Globus pallidus (tissue), 1 donor: ENCODE measurements around the gene CRYBG1.

Experiments
- DNase-seq: peaks from one replicate; pipeline ENCODE4 v3.0.0-alpha.2; 2015; ENCODE audit warnings: low spot score

CRYBG1 gene, protein sequence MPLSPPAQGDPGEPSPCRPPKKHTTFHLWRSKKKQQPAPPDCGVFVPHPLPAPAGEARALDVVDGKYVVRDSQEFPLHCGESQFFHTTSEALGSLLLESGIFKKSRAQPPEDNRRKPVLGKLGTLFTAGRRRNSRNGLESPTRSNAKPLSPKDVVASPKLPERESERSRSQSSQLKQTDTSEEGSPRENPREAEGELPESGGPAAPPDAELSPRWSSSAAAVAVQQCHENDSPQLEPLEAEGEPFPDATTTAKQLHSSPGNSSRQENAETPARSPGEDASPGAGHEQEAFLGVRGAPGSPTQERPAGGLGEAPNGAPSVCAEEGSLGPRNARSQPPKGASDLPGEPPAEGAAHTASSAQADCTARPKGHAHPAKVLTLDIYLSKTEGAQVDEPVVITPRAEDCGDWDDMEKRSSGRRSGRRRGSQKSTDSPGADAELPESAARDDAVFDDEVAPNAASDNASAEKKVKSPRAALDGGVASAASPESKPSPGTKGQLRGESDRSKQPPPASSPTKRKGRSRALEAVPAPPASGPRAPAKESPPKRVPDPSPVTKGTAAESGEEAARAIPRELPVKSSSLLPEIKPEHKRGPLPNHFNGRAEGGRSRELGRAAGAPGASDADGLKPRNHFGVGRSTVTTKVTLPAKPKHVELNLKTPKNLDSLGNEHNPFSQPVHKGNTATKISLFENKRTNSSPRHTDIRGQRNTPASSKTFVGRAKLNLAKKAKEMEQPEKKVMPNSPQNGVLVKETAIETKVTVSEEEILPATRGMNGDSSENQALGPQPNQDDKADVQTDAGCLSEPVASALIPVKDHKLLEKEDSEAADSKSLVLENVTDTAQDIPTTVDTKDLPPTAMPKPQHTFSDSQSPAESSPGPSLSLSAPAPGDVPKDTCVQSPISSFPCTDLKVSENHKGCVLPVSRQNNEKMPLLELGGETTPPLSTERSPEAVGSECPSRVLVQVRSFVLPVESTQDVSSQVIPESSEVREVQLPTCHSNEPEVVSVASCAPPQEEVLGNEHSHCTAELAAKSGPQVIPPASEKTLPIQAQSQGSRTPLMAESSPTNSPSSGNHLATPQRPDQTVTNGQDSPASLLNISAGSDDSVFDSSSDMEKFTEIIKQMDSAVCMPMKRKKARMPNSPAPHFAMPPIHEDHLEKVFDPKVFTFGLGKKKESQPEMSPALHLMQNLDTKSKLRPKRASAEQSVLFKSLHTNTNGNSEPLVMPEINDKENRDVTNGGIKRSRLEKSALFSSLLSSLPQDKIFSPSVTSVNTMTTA (N-terminal part only)

DNA sequence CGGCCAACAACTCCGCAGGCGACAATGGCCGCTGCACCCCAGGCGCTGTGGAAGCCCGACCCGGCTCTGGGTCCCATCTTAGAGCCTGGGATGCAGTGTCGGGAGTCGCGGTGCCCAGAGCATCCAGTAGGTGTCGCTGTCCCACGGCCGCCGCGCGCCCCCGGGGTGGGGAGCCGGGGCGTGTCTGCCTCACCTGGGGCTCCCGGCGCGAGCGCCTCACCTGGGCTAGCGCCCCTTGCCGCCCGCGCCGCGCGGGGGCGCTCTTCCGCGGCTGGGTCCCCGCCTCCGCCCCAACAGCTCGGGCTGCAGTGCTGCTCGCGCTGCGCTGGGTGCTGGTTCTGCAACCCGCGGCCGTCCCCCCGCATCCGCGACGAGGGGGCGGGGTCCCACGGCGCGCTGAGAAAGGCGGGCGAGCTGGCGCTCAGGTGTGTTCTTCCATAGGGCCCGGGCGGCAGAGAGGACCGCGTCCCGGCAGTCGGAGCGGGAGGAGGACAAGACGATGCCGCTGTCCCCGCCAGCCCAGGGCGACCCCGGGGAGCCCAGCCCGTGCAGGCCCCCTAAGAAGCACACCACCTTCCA lies at the start of gene CRYBG1:
Gene CRYBG1 (plus strand): TSS at position 308 of the 579 bp plus-strand sequence. CDS start 192 bp downstream, at position 500.
- DNase-seq, result peak; percentile 7

DNA sequence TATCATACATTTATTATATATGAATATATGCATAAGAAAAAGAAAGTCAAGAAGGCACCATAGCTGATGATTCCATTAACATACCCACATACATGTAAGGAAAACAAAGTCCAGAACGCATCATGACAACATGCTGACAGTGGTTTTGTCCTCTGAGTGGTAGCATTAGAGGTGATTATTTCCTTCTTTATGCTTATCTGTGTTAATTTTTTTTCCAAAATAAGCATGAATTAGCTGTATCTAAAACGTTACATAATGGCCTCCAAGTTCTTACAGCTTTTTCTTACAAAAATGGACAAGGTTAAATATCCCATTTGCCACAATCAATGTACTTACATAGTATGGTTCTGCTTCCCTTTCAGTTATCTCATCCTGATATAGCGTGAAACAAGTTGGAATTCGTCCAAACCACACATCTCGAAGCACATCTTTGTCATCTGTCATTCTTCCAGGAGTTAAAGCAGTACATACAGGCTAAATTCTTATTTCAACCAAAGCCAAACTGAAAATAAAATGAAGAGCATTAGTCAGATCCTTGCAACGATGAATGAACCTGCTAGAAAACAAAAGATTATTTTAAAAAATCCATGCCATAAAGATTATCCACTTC lies 44.6 kb upstream of the CRYBG1 start:
- DNase-seq, result no peak

DNA sequence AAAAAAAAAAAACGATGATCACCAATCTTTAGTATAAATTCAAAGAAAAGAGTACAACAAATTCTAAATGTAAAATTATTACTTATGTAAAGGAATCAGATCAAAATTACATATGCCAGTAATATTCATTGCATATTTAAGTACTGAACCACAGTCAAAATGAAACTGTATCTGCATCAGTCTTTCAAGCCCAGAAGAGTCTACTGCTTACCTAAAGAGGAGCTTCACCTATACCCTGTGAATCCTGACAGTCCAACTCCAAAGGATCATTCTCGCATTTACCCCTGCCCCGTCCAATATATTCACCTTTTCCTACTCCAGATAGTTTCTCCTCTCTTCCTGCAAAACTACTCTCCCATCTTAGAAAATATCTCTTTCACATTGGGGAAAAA lies 44.1 kb upstream of the CRYBG1 start:
- DNase-seq, result no peak

DNA sequence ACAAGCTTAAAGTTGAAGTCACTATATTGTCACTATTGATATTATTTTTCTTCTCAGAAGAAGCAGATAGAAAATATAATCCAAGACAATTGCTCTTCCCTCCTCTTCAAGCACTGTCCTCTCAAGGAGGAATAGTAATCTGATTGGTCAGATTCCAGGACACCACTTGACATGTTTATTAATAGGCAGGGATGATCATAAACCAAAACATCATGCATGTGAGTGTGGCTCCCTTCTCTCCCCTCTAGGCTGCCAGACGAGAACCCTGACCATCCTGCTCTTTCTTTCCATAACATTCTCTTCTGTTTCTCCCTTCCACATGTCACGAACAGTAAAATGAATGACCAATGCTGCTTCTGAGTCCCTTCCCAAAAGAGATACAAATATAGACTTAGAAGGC lies 42.5 kb upstream of the CRYBG1 start:
- DNase-seq, result no peak

DNA sequence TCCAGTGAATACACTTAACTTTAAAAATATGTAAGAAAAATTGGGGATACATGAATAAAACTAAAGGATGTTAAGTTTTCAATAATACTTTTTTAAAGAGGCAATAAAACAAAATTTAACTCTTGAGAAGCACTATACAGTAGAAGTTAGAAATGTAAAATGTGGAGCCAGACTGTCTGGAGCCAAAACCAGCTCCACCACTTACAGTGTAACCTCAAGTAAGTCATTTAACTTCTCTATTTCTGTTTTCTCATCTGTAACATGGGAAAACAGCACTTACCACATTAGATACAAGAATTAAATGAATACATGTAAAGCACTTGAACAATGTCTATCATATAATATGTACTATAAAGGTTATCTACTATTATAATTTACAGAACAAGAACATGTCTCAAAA lies 41.7 kb upstream of the CRYBG1 start:
- no peak for DNase-seq

DNA sequence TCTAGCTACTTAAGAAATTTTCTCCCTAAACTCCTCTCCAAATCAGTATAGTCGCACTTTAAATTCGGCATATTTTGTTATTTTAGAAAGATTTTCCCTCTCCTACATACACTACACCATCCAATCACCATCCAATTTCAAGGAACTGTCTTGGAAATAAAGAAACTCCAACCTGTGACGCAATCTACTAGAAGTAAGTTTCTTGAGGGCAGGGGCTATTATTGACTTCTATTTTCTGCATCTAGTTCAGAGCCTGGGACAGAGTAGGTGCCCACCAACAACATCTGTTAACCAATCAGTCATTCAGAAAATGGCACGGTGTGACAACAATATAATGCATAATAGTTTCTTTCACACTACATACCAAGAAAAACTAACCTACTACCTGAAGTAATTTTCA lies 38.6 kb upstream of the CRYBG1 start:
- DNase-seq, result no peak

DNA sequence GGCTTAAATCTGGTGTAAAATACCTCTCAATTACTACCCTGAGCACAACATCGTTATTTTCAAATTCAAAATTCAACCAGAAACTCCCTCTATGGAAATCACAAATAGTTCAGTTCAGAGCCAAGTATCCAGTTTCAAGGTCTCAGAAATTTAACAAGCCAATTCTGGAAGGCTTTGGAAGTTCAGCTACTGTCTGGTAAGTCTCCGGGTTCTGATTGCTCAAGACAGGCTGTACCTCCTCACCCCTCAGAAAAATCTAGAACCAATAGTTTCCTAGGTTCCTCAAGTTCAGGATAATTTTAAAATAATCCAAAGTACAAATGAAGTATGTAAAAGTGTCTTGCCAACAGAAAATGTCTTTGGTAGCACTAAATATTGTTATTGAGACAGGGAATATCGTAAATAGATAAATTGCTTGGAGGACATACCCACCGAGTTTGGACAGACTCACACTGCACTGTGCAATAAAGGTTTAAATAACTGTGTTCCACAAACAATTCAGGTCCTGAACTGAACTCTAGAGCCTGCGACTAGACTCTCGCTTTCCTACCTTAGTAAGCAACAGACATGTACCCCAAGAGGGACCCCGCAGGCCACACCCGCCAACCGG lies 35.7 kb upstream of the CRYBG1 start:
- DNase-seq, result no peak

DNA sequence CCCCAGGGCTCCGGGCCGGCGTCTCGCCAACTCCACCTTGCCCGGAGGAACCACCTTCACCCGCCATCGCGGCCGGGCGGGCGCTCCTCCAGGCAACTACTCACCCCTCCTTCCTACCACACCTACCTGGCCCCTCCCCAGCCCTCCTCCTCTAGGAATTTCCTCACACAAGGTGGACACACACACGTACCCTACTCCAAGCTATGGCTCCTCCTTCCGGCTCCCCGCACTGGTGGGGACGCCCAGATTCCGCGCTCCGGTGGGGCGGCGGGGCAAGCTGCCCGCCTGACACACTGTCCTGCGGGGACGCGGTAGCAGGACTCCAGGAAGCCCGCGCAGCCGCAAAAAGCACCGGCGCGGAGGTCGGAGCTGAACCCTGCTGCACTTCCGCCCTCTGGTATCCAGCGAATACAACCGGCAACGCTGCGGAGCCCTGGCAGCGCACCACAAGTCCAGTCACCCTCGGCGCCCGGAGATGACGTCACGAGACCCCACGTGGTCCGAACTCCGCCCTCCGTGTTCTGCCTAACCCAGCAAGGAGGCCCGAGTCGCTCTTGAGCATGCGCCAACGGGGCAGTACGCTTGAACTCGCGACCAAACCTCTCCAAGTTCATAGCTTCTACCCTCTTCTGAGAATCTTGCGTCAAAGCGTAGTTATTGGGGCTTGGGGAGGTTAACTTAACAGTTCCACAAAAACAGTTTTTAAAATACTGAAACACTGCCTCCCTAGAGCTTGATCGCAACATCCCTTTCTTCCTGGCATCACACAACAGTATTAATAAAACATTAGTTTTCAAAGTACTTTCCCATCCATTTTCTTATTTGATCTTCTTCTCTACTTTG lies 35.0 kb upstream of the CRYBG1 start, which contains the start of gene ATG5:
Gene ATG5 (minus strand): TSS at position 425 of the 843 bp plus-strand sequence. CDS start 9,552 bp downstream, outside the sequence.
- DNase-seq, result peak; percentile 97

DNA sequence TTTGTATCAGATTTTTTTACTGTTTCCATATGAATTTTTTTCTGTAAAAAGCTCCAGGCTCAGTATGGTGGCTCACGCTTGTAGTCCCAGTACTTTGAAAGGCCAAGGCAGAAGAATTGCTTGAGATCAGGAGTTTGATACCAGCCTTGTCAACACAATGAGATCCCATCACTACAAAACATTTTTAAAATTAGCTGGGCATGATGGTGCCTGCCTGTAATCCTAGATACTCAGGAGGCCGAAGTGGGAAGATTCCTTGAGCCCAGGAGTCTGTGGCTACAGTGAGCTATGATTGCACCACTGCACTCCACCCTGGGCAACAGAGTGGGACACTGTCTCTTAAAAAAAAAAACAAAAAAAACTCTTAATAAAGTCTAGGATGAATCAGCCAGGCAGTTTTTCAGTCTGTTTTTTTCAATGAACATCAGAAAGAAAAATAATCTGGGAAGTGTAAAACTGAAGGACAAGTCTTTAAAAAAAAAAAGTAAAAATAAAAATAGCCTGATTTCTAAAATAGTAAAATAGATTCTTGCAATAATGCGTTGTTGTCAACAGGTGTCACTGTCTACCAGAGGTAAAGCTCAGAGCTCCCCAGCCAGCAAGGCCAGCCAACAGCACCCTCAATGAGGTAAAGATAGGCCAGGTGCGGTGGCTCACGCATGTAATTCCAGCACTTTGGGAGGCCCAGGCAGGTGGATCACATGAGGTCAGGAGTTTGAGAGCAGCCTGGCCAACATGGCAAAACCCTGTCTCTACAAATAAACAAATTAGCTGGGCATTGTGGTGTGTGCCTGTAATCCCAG lies 25.7 kb upstream of the CRYBG1 start:
- peak; percentile 17 for DNase-seq

DNA sequence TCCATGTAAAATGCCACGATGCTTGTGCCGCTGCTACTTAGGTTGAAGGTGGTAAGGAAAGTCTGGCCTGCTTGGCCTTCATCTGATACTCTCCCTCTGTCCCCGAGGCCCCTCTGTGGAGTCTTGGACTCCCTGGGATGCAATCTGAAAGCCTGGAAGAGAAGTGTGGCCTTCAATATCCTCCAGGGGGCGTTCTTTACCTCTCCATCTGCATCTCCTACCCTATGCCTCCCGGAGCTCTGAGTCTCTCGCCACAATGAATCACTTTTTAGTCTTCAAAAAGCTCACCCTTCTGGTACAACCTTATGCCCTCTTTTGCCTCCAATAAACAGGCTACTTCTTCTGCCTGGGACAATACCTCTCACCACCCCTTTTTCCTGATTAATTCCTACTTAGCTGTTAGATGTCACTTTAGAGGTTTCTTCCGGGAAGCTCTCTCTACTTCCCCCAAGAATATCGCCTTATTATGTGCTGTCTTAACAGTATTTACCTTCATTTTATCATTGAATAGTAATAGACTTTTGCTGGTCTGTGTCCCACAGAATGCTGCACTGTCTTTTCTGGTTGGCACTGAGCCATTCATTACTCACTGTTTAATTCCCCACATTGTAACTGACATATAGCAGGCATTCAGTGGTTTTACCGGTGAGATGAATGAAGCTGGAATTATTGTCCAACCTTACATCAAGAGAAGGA lies 21.0 kb upstream of the CRYBG1 start:
- peak; percentile 60 for DNase-seq

DNA sequence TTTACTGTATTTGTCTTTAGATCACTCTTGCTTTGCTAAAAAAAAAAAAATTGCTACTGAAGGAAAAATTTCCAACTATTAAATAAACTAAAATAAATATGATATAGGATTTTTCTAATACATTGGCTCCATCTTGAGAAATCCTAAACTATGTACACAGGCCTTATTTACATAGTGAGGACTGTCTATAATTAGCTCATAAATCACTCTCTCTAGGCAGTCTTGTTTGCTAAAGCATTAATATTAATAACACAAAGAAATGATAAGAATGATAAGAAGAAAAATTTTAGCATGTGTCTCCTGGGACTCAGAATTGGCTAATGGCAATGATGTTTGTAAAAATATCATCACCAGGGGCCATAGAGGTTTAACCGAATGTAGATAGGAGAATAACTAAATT lies 13.3 kb upstream of the CRYBG1 start:
- DNase-seq, result no peak

DNA sequence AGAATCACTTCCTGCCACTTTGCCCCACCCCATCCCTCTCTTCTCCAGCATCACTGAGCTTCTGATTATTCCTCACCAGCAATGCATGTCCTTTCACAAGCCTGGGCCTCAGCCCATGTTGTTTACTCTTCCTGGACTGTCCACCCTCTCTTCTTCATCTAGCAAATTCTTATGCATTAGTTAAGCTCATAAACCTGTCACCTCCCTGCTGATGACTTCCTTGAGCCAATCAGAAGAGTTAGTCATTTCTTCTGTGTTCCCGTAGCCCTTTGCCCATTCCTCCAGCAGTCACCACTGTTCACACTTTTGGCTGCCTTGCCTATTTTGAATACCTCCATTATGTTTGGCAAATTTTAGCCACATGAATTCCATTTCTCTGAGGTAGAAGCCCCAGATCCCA lies 4.1 kb upstream of the CRYBG1 start:
- DNase-seq, result no peak

DNA sequence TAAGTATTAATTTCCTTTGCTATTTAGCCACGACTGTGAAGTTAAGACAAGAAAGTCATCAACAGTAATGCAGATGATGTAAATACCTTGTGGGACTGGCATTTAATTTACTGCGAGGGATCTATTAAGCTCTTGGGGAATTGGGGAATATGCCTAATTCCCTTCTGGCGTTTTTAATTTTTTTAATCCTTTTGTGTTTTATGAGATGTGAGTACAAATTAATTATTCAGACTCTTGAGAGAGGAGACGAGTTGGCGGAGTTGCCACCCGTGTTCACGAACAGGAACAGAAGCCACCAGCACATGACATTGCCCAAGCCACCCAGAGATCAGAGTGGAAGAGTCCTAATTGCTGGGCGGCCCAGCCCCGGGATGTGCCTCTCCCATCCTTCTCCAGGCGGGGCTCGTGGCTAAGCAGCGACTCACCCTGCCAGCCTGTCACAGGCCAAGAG lies 533 bp upstream of the CRYBG1 start:
- DNase-seq, result no peak

DNA sequence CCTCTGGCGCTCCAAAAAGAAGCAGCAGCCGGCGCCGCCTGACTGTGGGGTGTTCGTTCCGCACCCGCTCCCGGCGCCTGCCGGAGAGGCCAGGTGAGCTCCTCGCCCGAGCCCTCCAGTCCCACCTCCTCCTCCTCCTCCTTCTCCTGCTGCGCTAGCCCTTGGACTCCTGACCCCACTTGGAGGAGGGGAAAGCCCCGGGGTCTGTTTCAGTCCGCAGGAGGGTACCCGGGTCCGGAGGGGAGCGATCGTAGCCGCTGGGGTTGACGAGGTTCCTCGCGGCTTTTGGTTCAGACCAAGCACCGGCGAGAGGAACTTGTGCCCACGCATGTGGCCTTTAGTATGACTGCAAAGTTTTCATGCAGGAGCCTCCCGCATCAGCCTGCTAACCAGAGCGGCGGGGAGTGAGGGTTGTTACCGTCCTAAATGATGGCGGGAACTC lies 493 bp downstream of the CRYBG1 start:
- DNase-seq, result no peak

DNA sequence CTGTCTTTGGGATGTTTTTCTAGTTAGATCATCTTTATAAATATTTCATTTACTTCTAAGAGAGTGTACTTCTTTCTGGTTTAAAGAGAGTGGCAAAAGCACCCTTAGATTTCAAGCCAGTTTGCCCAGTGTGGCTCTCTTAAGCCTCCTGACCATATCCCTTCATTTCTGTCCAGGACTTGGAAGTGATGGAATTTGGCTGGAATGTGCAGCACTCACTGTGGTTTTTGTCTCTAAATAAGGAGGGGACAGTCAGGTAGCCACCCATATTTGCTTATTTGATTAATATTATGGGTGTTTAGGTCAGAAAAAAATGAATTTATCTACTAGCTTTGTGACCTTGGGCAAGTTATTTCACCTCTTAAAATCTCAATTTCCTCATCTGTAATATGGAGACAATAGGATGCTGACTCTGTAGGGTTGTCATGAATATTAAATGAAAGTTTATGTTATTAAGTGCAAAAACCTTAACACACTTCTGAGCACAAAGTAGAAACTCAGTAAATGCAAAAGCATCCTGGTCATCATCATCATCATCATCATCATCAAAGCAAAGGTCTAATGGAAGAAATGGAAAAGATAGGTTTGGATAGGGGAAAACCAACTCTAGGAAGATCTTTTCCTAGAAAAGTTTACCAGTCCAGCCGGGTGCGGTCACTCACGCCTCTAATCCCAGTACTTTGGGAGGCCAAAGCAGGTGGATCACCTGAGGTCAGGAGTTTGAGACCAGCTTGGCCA lies 3.1 kb downstream of the CRYBG1 start:
- no peak for DNase-seq

DNA sequence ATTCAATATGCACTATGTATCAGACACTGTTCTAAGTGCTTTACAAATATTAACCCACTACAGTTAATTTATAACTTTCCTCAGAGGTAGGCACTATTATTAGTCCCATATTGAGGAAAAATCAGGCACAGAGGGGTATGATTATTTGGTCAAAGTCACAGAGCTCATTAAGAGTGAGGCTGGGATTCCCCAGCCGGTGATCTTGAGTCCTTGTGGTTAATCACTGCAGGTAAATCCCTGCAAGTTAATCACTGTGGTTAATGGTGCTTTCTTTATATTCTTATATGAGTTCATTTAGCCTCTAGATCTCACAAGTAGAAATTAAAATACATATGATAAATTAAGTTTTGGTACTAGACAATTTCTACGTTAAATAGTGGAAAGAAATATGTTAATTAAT lies 9.2 kb downstream of the CRYBG1 start:
- no peak for DNase-seq

DNA sequence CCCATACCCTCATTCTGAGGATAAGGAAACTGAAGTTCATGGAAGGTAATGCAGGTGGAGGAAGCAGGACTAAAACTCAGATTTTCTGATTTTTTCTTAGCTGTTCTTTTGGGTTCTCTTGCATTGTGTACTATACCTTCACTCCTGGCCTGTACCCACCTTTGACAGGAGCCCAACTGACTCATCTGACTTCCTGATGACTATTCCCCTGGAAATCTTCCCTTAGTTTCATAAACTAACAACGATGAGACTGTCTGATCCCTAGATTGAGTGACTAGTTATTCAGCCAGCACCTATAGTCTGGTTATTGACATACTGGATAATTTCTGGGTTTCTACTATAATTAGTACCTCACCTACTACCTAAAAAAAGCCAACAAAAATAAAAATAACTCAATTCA lies 10.1 kb downstream of the CRYBG1 start:
- DNase-seq, result no peak
